GM20431 (cell line): Measurements from ENCODE around the gene NRG3.

Source experiments
- in situ Hi-C: fragments of 300-500 bp; cut with MseI, MboI; formaldehyde crosslinking; loops from one replicate; pipeline ENCODE4 v1.15.0; 2020; ENCODE audit warnings: low sequenced_read_pairs; ENCODE audit not compliant: unreplicated experiment

Gene NRG3

DNA sequence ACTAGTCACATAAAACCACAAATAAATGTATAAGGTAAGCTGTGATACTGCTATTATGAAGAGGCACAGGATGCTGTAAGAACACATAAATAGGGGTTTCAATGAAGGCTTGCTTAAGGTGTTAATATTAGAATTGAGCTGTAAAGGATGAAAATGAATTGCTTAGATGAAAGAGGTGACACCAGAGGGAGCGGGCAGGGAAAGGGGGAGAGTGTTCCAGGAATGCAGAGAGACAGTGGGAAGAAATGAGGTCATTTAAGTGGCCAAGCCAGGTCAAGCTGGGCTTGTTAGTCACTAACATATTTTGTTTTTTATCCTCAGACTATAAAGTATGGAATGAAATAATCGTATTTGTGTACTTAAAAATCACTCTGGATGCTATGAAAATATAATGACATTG is 193.5 kb downstream of the NRG3 start:
- in situ Hi-C loops: no loop called here

GRCh38 chr10:82071231-82071630 is 196.2 kb downstream of the NRG3 start:
- in situ Hi-C loops: no loop called here

- in situ Hi-C loops: no loop called here
These were observed 197.1 kb downstream of the NRG3 start for GRCh38 chr10:82072124-82072523.

DNA sequence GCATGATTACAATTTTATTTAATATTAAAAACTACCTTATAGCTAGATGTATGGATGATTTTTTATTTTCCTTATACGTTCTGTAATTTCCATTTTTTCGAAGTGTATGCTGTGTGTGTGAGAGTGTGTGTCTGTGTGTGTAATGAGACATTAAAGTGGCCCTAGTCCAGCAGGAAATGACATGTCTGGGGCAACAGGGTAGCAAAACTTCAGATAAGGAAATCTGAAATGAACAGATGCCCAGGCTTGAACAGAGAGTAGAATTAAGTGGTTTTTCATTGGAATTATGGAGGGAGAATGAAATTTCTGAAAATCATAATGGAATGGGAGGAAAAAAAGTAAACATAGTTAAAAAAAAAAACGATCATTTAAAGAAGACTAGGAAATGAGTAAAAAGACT is 200.6 kb downstream of the NRG3 start:
- in situ Hi-C loops: no loop called here

GRCh38 chr10:82084496-82084895 is 209.5 kb downstream of the NRG3 start:
- in situ Hi-C loops: no loop called here

GRCh38 chr10:82084904-82085303 is 209.9 kb downstream of the NRG3 start:
- in situ Hi-C loops: no loop called here

GRCh38 chr10:82089327-82089726 is 214.3 kb downstream of the NRG3 start:
- in situ Hi-C loops: no loop called here

GRCh38 chr10:82091413-82091812 is 216.4 kb downstream of the NRG3 start:
- in situ Hi-C loops: no loop called here

DNA sequence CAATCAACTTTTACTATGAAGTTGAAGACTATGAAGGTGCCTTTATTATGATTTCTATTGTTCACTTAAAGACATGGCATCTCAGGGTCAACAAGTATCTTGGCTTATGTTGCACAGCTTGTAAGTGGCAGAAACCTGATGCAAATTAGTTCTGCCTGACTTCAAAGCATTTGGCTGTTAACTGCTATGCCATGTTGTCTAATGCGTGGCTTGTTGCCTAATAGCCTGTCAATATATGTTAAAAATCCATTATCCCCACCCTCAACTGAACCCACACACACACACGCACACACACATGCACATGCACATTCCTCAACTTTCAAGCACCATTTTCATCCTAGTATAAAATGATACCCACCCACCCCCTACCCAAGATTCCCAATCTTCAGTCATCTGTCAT is 217.1 kb downstream of the NRG3 start:
- in situ Hi-C loops: no loop called here

GRCh38 chr10:82124713-82125112 is 249.7 kb downstream of the NRG3 start:
- in situ Hi-C loops: no loop called here

DNA sequence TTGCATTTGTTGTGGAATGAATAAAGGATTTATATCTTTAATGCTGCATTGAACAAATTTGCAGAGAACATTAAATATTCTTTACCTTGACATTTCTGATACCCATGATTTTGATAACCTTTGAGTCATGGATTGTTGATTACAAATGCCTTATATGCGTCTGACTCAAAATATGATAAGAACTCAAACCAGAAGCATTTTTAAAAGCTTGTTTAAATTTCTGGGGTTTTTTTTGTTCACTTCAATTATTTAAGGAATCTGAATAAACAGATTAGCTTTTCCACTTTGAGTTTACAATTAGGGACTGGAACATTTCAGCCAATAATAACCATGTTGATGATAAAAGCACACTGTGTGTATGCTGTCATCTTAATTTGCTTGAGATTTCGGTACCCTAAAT is 253.5 kb downstream of the NRG3 start:
- in situ Hi-C loops: no loop called here

DNA sequence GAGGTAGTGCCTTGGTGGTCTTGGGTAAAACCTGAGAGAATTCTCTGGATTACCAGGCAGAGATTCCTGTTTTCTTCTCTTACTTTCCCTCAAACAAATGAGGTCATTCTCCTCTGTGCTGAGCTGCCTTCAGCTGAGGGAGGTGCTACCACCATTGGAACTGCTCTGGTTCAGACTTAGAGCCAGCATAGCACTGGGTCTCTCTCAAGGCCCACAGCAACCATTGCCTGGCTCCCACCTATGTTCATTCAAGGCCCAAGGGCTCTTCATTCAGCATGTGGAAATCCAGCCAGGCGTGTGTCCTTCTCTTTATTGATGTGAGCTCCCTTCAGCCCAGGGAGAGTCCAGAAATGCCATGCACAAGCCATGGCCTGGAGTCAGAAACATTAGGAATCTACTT is 261.1 kb downstream of the NRG3 start:
- in situ Hi-C loops: no loop called here

GRCh38 chr10:82144153-82144552 is 269.2 kb downstream of the NRG3 start:
- in situ Hi-C loops: no loop called here

DNA sequence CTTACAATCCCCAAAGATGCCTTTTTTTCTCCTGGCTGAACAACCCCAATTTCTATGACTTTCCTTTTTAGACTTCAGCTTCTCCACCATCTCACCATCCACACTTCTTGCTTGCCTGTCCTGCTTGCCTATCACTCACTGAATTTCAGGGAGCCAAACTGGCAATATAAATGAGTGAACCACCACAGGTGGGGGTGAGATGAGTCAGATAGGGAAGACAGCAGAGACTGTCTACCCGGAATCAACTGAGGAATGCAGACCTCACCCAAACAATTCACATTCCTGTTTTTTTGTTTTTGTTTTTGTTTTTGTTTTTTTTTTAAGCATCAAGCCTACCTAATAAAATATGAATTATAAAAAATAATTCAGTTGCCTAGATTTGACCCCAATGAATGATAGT is 273.8 kb downstream of the NRG3 start:
- in situ Hi-C loops: no loop called here

DNA sequence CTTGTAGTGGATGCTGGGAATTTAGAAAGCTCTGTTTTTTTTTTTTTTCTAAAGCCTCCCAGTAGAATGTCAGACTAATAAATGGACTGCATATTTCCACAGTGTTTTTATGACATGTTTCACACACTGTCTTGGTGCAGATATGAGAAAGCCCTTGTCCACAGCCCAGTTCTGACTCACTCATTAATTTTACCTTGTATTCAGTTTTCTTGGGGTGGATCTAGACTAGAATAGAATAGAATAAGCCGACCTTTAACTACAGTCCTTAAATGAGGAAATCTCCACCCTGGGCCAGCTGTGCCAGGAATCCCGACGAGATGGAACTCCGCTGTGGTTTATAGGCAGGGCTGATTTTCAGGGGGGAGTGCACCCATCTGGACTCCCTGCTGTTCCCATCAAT is 274.7 kb downstream of the NRG3 start:
- in situ Hi-C loops: no loop called here

GRCh38 chr10:82150123-82150900 is 275.3 kb downstream of the NRG3 start:
- in situ Hi-C loops: no loop called here

GRCh38 chr10:82160307-82160706 is 285.3 kb downstream of the NRG3 start:
- in situ Hi-C loops: no loop called here

GRCh38 chr10:82161264-82161663 is 286.3 kb downstream of the NRG3 start:
- in situ Hi-C loops: no loop called here

- in situ Hi-C loops: no loop called here
These were observed 287.7 kb downstream of the NRG3 start for GRCh38 chr10:82162549-82163195.

- in situ Hi-C loops: no loop called here
These were observed 296.9 kb downstream of the NRG3 start for GRCh38 chr10:82171899-82172298.

- in situ Hi-C loops: no loop called here
These were observed 301.6 kb downstream of the NRG3 start for GRCh38 chr10:82176587-82176986.
